ENCODE results near the gene FHIT.

The FHIT gene

GRCh38 chr3:60645801-60646200 is 605.5 kb downstream of the FHIT start:
- Mint-ChIP-seq H3K9me3 (no peaks in the 10 kb centered on the region), H3K27ac (no peak overlapping the region), H3K27me3 (ENCODE audit: low read depth) (peaks cover 4% of the 10 kb centered on the region), H3K4me1 (peaks cover 28% of the 10 kb centered on the region), H3K4me3 (no peak overlapping the region), H3K36me3 (ENCODE audit: low read depth) (no peaks in the 10 kb centered on the region)
- TF ChIP-seq CTCF (IDR thresholded peaks at IDR 0.05; ENCODE audit: unreplicated experiment in 3 of 3), result no peak

DNA sequence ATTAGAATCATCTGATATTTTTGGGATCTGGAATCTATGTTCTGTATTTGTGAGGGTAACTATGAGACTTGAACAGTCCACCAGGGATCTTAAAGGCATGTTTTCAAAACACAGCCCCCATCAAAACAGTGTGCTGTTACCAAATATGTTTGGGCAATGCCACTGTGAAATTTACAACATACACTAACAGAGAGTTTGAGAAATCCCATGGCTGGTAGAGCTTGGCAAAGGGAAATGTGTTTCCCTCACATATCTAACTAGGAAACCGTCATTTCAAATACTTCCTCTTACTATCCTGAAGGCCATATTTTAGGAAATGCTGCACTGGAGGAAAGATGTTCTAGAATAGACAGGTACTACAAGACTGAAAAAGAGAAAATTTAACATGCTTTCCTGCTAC is 607.4 kb downstream of the FHIT start:
- Mint-ChIP-seq H3K4me1 (peaks cover 28% of the 10 kb centered on the region), H3K4me3 (no peak overlapping the region), H3K36me3 (ENCODE audit: low read depth) (no peaks in the 10 kb centered on the region), H3K9me3 (no peaks in the 10 kb centered on the region), H3K27ac (no peak overlapping the region), H3K27me3 (ENCODE audit: low read depth) (peaks cover 4% of the 10 kb centered on the region)
- TF ChIP-seq CTCF (IDR thresholded peaks at IDR 0.05; ENCODE audit: unreplicated experiment in 3 of 3), result no peak

- TF ChIP-seq CTCF (IDR thresholded peaks at IDR 0.05; ENCODE audit: unreplicated experiment in 3 of 3), result no peak
Measured at GRCh38 chr3:60641354-60641753, 609.9 kb downstream of the FHIT start.

DNA sequence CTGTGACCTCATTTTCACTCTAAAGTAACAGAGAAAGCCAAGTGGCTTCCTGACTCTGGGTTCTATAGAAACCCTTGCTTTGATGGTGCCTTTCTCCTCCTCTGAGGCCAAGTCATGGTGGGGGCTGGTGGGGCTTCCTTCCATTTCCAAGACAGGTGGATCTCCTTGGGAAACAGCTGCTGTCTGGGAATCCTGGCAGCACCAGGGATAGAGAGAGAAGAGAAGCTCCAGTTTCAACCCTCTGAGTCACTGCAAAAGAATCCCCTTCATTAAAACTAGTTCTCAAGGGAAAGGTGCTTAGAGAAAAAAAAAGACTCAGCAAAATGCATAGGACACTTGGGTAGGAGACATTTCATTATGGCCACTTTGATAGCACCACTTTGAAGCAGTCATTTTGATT is 614.4 kb downstream of the FHIT start:
- no peaks in the 10 kb centered on the region for H3K36me3 Mint-ChIP-seq (ENCODE audit: low read depth)

More at GRCh38 chr3:60641354-60641753, 609.9 kb downstream of the FHIT start:
- no peak overlapping the region for H3K4me3 Mint-ChIP-seq
- H3K4me1 Mint-ChIP-seq, result peaks cover 24% of the 10 kb centered on the region
- peaks cover 4% of the 10 kb centered on the region for H3K27me3 Mint-ChIP-seq (ENCODE audit: low read depth)
- H3K36me3 Mint-ChIP-seq (ENCODE audit: low read depth), result no peaks in the 10 kb centered on the region
- H3K9me3 Mint-ChIP-seq, result no peaks in the 10 kb centered on the region
- no peak overlapping the region for H3K27ac Mint-ChIP-seq

DNA sequence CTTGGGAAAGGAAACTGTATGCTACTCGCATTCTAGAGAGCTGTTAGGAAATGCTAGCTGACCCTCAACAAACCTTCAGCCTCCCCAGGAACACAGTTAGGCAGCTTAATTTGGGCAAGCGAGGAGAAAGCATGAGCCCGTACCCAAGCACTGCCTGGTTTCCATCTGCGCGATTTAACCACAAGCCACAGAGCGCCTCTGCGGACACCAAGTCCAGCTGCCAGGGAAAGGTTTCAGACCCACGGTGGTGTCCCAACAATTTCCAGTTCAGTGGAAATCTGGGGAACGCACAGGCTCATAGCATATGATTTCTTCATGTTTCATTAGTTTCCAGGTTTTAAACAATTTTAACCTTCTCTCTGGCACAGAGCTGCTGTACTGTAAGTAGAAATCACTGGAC is 617.6 kb downstream of the FHIT start:
- H3K27ac Mint-ChIP-seq, result no peak overlapping the region
- H3K36me3 Mint-ChIP-seq (ENCODE audit: low read depth), result no peaks in the 10 kb centered on the region
- peaks cover 73% of the 10 kb centered on the region for H3K4me1 Mint-ChIP-seq

More for the DNA sequence above, 614.4 kb downstream of the FHIT start:
- Mint-ChIP-seq H3K9me3 (no peaks in the 10 kb centered on the region), H3K4me1 (peaks cover 51% of the 10 kb centered on the region), H3K4me3 (peak overlapping the region in 1 of 3 experiments; percentile 26), H3K27ac (peak overlapping the region; percentile 40 to 70 (median 43)), H3K27me3 (ENCODE audit: low read depth) (no peaks in the 10 kb centered on the region)
- no peak for TF ChIP-seq CTCF (IDR thresholded peaks at IDR 0.05; ENCODE audit: unreplicated experiment in 3 of 3)

More for the DNA sequence above, 617.6 kb downstream of the FHIT start:
- Mint-ChIP-seq H3K27me3 (ENCODE audit: low read depth) (no peaks in the 10 kb centered on the region), H3K9me3 (no peaks in the 10 kb centered on the region), H3K4me3 (no peak overlapping the region)
- no peak for TF ChIP-seq CTCF (IDR thresholded peaks at IDR 0.05; ENCODE audit: unreplicated experiment in 3 of 3)

Measured in nephron (organoid).